ENCODE measurements around the gene RPIA. TPM values are rescaled to one million over a fixed set of nuclear protein-coding genes. Genes with fewer than 3 reads are reported as not detected.

RPIA gene
- total and polyA plus RNA-seq, 2 of the 13 experiments (the other 11 are each of a cell fraction or from before 2014, with no cell fraction given): 13.3 to 23.9 TPM

- TF ChIP-seq AKNA (CRISPR knock-in tag; IDR thresholded peaks at IDR 0.05; ENCODE audit: borderline replicate concordance) (no peak), EHMT2 (IDR thresholded peaks at IDR 0.05; ENCODE audit: borderline replicate concordance, low read depth, low read length) (0 out of 2 replicates have a peak, but pooled peaks have one; percentile 2), ZKSCAN5 (CRISPR knock-in tag; IDR thresholded peaks at IDR 0.05) (no peak), ZNF513 (CRISPR knock-in tag; conservative IDR thresholded peaks at IDR 0.05) (peak; percentile 83; the same call in 1 of the 2 replicates), ZNF691 (CRISPR knock-in tag; IDR thresholded peaks at IDR 0.05; ENCODE audit: borderline replicate concordance, low read depth) (peak; percentile 69; the same call in 1 of the 2 replicates), SMARCC2 (IDR thresholded peaks at IDR 0.05) (no peak), HNF4A (CRISPR knock-in tag; IDR thresholded peaks at IDR 0.05) (peak; percentile 3; the same call in 1 of the 2 replicates), CBFB (CRISPR knock-in tag; IDR thresholded peaks at IDR 0.05) (peak; percentile 52), ETS1 (CRISPR knock-in tag; IDR thresholded peaks at IDR 0.05) (peak; percentile 97), ZNF607 (CRISPR knock-in tag; IDR thresholded peaks at IDR 0.05; ENCODE audit: borderline replicate concordance) (peak; percentile 92), ZNF326 (CRISPR knock-in tag; IDR thresholded peaks at IDR 0.05; ENCODE audit: borderline replicate concordance) (no peak), GFI1 (CRISPR knock-in tag; IDR thresholded peaks at IDR 0.05; ENCODE audit: borderline replicate concordance) (peak; percentile 79), NFIB (CRISPR knock-in tag; IDR thresholded peaks at IDR 0.05; ENCODE audit: borderline replicate concordance) (0 out of 2 replicates have a peak, but pooled peaks have one; percentile 68), SOX6 (IDR thresholded peaks at IDR 0.05) (no peak), SOX6 (CRISPR knock-in tag; IDR thresholded peaks at IDR 0.05) (peak; percentile 24; the same call in 1 of the 2 replicates), SKI (IDR thresholded peaks at IDR 0.05; ENCODE audit: partially characterized antibody) (peak; percentile 71)
These were observed at the start of gene RPIA (continued) for GRCh38 chr2:88691339-88692183.

Measured in HepG2 (cell line).